Stimulated activated CD4-positive, alpha-beta T cell treated with anti-CD3 and anti-CD28 coated beads, Interleukin-4, amount 100 ng/mL, for 1 hour (primary cell): ENCODE data around the gene SCD5.

Source experiments
- DNase-seq: peaks from one replicate; pipeline ENCODE4 v3.0.0-alpha.2; 2020

Gene SCD5

DNA sequence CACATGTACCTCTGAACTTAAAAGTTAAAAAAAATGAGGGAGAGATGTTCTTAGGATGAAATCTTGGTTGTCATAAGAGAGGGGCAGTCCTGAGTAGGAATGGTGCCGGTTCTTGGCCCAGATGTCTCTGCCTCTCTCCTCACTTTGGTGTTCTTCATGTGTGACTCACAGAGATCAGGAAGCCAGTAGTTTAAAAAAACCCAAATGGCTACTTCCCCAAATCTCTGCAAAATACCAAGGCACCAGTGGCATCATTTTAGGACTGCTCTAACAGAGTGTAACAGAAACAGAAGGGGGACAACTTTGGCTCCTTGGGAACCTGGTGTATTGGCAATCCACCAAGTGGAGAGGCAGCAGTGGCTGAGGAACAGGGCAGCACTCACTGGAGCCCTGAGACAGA is 116.8 kb downstream of the SCD5 start:
- no peak for DNase-seq

GRCh38 chr4:82680834-82681233 is 117.8 kb downstream of the SCD5 start:
- no peak for DNase-seq

- no peak for DNase-seq
These were observed 119.1 kb downstream of the SCD5 start for GRCh38 chr4:82679531-82679930.

- DNase-seq: no peak
These were observed 120.5 kb downstream of the SCD5 start for GRCh38 chr4:82678051-82678450.

GRCh38 chr4:82677327-82677726 is 121.3 kb downstream of the SCD5 start:
- DNase-seq: no peak

GRCh38 chr4:82667761-82668480 is 130.7 kb downstream of the SCD5 start:
- DNase-seq: no peak

GRCh38 chr4:82666970-82667665 is 131.5 kb downstream of the SCD5 start:
- DNase-seq: no peak

GRCh38 chr4:82661181-82661992 is 137.2 kb downstream of the SCD5 start:
- DNase-seq: no peak

DNA sequence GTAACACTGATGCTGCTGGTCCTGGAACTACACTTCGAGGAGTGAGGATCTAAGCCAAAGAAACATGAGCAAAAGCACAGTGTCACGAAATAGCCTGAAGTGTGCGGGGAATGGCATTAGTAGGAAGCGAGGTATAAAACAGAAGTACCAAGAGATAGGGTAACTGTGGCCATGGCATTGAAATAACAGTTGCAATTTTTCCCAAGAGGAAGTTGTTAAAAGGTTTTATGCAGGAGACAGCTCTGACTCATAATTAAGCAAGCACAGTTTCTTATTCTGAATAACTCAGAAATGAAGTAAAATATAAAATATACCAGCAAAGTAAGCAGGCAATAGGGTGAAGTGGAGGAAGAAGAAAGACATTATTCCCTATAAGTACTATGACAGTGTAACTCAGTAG is 146.5 kb downstream of the SCD5 start:
- no peak for DNase-seq

GRCh38 chr4:82650868-82651267 is 147.7 kb downstream of the SCD5 start:
- no peak for DNase-seq

- no peak for DNase-seq
These were observed 150.2 kb downstream of the SCD5 start for GRCh38 chr4:82648356-82648755.

GRCh38 chr4:82645936-82646565 is 152.5 kb downstream of the SCD5 start:
- no peak for DNase-seq

DNA sequence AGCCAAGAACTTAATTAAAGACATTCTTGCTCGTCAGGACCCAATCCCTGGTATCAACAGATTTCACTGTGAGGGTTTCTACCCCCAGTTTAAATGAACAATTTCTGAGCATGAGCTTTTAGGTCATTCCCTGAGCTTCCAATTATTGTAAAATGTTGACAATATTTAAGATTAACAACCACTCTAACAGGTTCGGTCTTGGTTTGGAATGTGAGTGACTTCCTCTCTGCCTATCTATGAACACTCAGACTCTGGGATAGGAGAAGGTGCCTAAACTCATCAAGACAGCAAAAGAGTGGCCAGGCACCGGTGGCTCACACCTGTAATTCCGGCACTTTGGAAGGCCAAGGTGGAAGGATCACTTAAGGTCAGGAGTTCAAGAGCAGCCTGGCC is 153.9 kb downstream of the SCD5 start:
- DNase-seq: no peak

DNA sequence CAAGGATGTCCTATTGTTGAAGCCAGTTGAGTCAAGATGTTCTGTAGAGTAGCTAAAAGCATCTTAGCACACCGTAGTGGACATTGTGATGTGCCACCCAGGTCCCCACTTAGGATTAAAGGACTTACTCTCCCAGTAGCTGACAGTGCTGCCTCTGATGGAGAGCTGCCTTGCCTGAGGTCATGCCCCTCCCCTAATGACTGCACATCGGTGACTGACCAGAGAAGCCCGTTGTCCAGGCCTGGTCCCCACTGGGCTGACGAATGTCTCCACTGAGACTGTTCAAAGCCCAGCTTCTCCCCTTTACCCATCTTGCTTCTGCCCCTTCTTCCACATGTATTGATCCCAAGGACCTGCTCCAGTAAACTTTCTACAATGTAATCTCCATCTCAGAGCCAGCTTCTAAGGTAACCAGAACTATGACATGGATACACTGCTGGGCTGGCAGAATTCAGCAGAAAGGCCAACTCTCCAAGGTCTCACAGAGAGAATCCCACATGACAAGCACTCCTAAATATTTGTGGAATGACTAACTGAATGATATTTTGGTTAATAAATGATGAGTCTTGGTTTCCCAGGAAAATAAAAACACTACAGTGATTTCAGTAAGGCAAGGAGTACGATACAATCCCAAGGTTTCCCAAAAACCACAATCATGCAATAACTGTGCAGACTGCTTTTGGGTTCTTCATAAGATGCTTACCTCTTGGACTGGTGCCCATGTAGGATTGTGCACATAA is 154.4 kb downstream of the SCD5 start:
- DNase-seq: no peak

GRCh38 chr4:82642331-82642730 is 156.3 kb downstream of the SCD5 start:
- DNase-seq: no peak

DNA sequence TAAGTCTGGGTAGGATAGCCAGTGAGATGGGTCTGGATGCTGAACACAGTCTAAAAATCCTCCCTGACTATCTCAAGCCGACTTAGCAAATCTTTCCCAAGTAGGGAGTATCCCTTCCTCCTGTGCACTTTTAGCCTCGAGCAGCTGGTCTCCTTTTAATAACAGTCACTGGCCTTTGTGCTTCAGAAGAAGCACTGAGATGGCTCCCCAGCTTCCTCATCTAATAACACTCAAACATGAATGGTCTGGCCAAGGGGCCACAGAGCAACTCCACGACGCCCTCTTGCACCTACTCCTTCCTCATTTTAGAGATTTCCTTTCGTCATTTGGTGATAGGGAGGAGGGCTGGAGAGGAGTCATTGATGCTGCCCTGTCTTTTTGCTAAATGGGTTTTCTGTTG is 158.1 kb downstream of the SCD5 start:
- no peak for DNase-seq

DNA sequence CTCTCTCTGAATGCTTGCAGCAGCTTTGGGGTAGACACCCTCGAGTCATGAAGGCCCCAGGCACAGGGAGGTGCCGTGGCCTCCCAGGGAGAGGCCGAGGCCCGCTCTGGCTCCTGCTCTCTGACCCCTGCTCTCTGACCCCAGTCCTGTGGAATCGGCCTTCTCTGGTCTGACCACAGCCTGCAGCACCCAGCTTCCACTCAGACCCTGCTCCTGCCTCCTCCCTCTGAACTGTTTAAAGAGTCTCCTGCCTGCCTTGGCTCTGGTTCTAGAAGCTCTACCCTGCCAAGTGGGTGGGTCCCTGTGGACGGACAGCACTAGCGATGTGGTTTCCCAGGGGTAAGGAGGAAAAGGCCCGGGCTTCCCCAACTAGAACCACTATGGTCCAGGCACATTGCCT is 158.6 kb downstream of the SCD5 start:
- no peak for DNase-seq

DNA sequence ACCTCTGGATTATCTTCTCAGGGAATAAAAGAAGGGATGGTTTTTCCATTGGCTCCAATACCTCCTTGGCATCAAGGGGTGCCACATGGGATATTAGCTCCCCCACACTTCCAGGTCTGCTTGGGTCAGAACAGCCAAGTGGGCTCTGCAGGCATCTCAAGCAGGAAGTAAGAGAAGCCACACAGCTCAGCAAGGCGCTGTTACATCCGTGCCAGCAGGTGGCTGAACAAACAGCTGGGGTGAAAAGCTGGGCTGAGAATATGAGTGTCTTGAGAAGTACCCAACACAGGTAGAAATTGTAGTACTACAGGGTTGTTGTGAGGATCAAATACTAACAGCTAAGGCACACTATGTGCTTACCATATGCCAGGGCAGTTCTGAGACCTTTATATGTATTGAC is 160.1 kb downstream of the SCD5 start:
- DNase-seq: no peak

DNA sequence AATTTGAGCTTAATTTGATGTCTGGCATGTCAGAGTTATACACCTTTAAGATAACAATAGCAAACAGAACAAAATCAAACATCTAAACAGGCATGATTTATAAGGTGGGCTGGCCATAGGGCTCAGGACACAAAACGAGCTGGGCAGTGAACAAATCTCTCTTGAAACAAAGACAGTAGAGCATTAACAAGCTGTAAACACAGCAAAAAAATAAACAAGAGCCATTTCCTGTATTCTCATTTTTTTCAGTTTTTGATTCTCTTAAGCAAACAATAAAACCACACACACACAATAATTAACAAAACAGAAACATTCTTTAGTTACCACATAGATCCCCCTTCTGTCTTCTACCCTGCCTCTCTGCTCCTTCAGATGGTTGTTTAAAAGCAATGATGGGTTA is 168.5 kb downstream of the SCD5 start:
- DNase-seq: no peak

- DNase-seq: no peak
These were observed 169.2 kb downstream of the SCD5 start for GRCh38 chr4:82629238-82630000.

DNA sequence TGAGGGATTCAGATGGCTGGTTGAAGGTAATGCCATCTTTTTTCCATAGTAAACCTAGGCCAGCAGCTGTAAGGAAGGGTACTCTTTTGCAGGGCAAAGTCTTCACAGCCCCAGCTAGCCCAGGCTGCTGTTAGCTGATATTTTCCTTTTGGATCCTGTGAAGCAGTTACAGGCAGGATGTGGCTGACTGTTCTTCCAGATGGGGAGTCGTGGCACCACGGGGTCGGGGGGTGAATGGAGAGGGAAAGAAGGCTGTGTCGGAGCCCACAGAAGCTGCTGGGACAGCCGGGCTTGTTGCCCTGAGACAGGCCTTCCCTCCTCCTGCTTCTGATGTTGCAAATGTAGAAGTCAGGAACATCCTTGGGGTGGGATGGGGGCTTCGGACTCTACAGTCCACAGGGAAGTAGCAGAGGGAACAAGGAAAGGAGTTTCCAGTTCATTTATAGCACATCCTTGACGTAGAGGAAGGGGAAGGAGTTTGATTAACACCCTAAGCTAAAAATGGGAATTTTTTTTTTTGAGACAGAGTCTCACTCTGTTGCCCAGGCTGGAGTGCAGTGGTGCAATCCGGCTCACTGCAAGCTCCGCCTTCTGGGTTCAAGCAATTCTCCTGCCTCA is 172.2 kb downstream of the SCD5 start:
- no peak for DNase-seq
